ENCODE measurements around the gene ST6GALNAC5.
"Not testable (repeated sequence)": the region's sequence is repeated elsewhere in the genome, so short reads cannot be mapped to it uniquely, and the experiment has no call there.

Gene ST6GALNAC5

DNA sequence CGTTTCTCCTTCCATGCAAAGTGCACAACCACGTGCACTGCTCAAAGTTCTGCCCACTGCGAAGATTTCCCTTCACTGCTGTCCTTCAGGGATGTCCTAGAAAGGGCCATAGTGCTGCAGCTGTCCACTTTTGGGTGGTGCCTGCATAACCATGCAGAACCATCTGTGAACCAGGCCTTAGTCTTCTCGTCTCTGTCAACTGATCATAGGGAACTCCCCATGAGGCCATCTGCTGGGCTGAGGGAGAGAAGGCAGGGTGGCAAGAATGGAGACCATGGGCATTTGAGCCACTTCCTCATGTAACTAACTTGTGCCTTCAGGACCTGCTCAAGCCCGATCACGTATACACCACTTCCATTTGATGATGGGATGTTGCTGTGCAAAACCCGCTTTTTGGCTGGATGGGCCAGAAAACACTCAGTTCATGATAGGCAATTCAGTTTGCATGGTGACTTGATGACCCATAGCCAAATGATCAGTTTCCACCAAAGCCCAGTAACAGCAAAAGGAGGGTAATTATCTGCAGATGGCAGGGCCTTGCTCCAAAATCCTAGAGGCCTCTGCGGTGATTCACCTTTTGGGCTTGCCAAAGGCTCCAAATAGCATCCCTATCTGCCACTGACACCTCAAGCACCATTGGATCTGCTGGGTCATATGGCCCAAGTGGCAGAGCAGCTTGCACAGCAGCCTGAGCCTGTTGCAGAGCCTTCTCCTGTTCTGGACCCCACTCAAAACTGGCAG is 9.5 kb downstream of the ST6GALNAC5 start:
- TF ChIP-seq IKZF3 (tag by site-specific recombination; IDR thresholded peaks at IDR 0.05) (no peak), ZNF600 (tag by site-specific recombination; IDR thresholded peaks at IDR 0.05) (no peak), ZNF548 (tag by site-specific recombination; IDR thresholded peaks at IDR 0.05) (no peak), MYNN (tag by site-specific recombination; IDR thresholded peaks at IDR 0.05; ENCODE audit: borderline replicate concordance) (no peak), YY1 (tag by site-specific recombination; IDR thresholded peaks at IDR 0.05) (no peak), ZNF776 (tag by site-specific recombination; IDR thresholded peaks at IDR 0.05; ENCODE audit: borderline replicate concordance) (no peak), ZNF791 (tag by site-specific recombination; IDR thresholded peaks at IDR 0.05) (no peak), ZNF341 (tag by site-specific recombination; IDR thresholded peaks at IDR 0.05; ENCODE audit: low read depth) (no peak), ZNF558 (tag by site-specific recombination; IDR thresholded peaks at IDR 0.05) (no peak), ZNF549 (tag by site-specific recombination; IDR thresholded peaks at IDR 0.05) (no peak)
- TF ChIP-seq, protein P1, sequence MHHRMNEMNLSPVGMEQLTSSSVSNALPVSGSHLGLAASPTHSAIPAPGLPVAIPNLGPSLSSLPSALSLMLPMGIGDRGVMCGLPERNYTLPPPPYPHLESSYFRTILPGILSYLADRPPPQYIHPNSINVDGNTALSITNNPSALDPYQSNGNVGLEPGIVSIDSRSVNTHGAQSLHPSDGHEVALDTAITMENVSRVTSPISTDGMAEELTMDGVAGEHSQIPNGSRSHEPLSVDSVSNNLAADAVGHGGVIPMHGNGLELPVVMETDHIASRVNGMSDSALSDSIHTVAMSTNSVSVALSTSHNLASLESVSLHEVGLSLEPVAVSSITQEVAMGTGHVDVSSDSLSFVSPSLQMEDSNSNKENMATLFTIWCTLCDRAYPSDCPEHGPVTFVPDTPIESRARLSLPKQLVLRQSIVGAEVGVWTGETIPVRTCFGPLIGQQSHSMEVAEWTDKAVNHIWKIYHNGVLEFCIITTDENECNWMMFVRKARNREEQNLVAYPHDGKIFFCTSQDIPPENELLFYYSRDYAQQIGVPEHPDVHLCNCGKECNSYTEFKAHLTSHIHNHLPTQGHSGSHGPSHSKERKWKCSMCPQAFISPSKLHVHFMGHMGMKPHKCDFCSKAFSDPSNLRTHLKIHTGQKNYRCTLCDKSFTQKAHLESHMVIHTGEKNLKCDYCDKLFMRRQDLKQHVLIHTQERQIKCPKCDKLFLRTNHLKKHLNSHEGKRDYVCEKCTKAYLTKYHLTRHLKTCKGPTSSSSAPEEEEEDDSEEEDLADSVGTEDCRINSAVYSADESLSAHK (tag by site-specific recombination; IDR thresholded peaks at IDR 0.05): no peak
- TF ChIP-seq, protein P2, sequence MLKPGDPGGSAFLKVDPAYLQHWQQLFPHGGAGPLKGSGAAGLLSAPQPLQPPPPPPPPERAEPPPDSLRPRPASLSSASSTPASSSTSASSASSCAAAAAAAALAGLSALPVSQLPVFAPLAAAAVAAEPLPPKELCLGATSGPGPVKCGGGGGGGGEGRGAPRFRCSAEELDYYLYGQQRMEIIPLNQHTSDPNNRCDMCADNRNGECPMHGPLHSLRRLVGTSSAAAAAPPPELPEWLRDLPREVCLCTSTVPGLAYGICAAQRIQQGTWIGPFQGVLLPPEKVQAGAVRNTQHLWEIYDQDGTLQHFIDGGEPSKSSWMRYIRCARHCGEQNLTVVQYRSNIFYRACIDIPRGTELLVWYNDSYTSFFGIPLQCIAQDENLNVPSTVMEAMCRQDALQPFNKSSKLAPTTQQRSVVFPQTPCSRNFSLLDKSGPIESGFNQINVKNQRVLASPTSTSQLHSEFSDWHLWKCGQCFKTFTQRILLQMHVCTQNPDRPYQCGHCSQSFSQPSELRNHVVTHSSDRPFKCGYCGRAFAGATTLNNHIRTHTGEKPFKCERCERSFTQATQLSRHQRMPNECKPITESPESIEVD (tag by site-specific recombination; IDR thresholded peaks at IDR 0.05): no peak
- TF ChIP-seq, protein P3, sequence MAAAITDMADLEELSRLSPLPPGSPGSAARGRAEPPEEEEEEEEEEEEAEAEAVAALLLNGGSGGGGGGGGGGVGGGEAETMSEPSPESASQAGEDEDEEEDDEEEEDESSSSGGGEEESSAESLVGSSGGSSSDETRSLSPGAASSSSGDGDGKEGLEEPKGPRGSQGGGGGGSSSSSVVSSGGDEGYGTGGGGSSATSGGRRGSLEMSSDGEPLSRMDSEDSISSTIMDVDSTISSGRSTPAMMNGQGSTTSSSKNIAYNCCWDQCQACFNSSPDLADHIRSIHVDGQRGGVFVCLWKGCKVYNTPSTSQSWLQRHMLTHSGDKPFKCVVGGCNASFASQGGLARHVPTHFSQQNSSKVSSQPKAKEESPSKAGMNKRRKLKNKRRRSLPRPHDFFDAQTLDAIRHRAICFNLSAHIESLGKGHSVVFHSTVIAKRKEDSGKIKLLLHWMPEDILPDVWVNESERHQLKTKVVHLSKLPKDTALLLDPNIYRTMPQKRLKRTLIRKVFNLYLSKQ (tag by site-specific recombination; IDR thresholded peaks at IDR 0.05; ENCODE audit: borderline replicate concordance): no peak
- no peaks in the 10 kb centered on the region for H3K4me1 ChIP-seq (ENCODE audit: control insufficient read depth, insufficient read depth, low read length)
- ChIA-PET CTCF (no interaction called here), POLR2A (no interaction called here)
- H3K27ac ChIP-seq (ENCODE audit: extremely low read depth, low read depth, low read length): no peak overlapping the region
- H3K36me3 ChIP-seq (ENCODE audit: control insufficient read depth in 2 of 2, insufficient read depth in 1 of 2, low read length in 2 of 2): no peaks in the 10 kb centered on the region
- H3K4me3 ChIP-seq (ENCODE audit: low read depth, low read length): no peak overlapping the region
- H3K9me3 ChIP-seq (ENCODE audit: control insufficient read depth, insufficient read depth, low read depth, low read length): no peaks in the 10 kb centered on the region

DNA sequence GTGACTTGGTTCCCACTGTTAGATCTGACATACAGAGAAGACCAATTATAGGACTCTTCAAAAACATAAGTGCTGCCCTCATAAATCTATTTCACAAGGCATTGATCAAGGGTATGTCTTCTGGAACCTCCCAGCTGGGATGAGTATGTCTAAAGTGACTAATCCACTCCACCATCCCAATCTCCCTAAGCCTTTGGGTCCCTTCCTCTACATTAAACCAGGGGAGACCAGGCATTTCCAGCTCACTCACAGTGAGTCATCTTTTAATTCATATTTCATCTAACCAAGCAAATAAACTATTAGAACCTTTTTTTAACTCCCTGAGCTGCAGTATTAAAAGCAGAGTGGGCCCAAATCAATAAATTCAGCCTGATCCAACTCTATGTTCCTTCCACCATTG is 11.7 kb downstream of the ST6GALNAC5 start:
- H3K27ac ChIP-seq (ENCODE audit: extremely low read depth, low read depth, low read length); H3K4me3 ChIP-seq (ENCODE audit: low read depth, low read length); H3K9me3 ChIP-seq (ENCODE audit: control insufficient read depth, insufficient read depth, low read depth, low read length); POLR2A ChIA-PET; H3K36me3 ChIP-seq (ENCODE audit: control insufficient read depth in 2 of 2, insufficient read depth in 1 of 2, low read length in 2 of 2); H3K4me1 ChIP-seq (ENCODE audit: control insufficient read depth, insufficient read depth, low read length); CTCF ChIA-PET: not testable (repeated sequence)

DNA sequence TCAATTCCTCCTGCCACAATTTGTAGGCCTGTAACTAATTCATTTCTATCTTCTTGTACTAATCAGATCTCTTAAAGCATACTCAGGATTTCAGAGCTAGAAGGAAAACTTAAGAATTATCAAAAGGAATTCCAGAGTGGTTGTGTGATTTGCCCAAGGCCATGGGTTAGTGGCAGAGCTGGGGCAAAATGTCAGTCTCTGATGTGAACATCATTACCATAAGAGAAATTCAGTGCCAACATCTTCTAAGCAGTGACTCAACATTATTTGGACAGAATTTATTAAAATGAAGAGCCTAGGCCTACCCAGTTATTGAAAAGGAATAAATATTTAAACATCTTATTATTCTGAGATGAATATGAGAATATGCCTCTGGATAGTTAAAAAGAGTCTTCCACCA is 14.5 kb downstream of the ST6GALNAC5 start:
- ChIA-PET CTCF (interaction anchor here (0.7 kb wide), 1 partner anchor 12 kb away, joined by 4 read pairs; no protein-coding TSS in a partner anchor), POLR2A (no interaction called here)
- H3K4me1 ChIP-seq (ENCODE audit: control insufficient read depth, insufficient read depth, low read length): no peaks in the 10 kb centered on the region
- H3K27ac ChIP-seq (ENCODE audit: extremely low read depth, low read depth, low read length): no peak overlapping the region
- H3K36me3 ChIP-seq (ENCODE audit: control insufficient read depth in 2 of 2, insufficient read depth in 1 of 2, low read length in 2 of 2): no peaks in the 10 kb centered on the region
- H3K9me3 ChIP-seq (ENCODE audit: control insufficient read depth, insufficient read depth, low read depth, low read length): no peaks in the 10 kb centered on the region
- H3K4me3 ChIP-seq (ENCODE audit: low read depth, low read length): no peak overlapping the region
- no peak for TF ChIP-seq ZNF514 (tag by site-specific recombination; IDR thresholded peaks at IDR 0.05)
- TF ChIP-seq, protein P4, sequence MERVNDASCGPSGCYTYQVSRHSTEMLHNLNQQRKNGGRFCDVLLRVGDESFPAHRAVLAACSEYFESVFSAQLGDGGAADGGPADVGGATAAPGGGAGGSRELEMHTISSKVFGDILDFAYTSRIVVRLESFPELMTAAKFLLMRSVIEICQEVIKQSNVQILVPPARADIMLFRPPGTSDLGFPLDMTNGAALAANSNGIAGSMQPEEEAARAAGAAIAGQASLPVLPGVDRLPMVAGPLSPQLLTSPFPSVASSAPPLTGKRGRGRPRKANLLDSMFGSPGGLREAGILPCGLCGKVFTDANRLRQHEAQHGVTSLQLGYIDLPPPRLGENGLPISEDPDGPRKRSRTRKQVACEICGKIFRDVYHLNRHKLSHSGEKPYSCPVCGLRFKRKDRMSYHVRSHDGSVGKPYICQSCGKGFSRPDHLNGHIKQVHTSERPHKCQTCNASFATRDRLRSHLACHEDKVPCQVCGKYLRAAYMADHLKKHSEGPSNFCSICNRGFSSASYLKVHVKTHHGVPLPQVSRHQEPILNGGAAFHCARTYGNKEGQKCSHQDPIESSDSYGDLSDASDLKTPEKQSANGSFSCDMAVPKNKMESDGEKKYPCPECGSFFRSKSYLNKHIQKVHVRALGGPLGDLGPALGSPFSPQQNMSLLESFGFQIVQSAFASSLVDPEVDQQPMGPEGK (tag by site-specific recombination; IDR thresholded peaks at IDR 0.05): no peak
- TF ChIP-seq, protein P5, sequence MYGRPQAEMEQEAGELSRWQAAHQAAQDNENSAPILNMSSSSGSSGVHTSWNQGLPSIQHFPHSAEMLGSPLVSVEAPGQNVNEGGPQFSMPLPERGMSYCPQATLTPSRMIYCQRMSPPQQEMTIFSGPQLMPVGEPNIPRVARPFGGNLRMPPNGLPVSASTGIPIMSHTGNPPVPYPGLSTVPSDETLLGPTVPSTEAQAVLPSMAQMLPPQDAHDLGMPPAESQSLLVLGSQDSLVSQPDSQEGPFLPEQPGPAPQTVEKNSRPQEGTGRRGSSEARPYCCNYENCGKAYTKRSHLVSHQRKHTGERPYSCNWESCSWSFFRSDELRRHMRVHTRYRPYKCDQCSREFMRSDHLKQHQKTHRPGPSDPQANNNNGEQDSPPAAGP (tag by site-specific recombination; IDR thresholded peaks at IDR 0.05): no peak
- no peak for TF ChIP-seq ZNF555 (tag by site-specific recombination; conservative IDR thresholded peaks at IDR 0.05)
- TF ChIP-seq, protein P6, sequence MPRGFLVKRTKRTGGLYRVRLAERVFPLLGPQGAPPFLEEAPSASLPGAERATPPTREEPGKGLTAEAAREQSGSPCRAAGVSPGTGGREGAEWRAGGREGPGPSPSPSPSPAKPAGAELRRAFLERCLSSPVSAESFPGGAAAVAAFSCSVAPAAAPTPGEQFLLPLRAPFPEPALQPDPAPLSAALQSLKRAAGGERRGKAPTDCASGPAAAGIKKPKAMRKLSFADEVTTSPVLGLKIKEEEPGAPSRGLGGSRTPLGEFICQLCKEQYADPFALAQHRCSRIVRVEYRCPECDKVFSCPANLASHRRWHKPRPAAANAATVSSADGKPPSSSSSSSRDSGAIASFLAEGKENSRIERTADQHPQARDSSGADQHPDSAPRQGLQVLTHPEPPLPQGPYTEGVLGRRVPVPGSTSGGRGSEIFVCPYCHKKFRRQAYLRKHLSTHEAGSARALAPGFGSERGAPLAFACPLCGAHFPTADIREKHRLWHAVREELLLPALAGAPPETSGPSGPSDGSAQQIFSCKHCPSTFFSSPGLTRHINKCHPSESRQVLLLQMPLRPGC (tag by site-specific recombination; IDR thresholded peaks at IDR 0.05): no peak
- TF ChIP-seq KLF9 (tag by site-specific recombination; IDR thresholded peaks at IDR 0.05; ENCODE audit: low read depth): no peak
- TF ChIP-seq SALL2 (tag by site-specific recombination; IDR thresholded peaks at IDR 0.05; ENCODE audit: borderline replicate concordance): no peak
- no peak for TF ChIP-seq ZNF48 (tag by site-specific recombination; IDR thresholded peaks at IDR 0.05)
